Suprapubic skin (tissue), 4 donors: Measurements from ENCODE around the gene ARHGEF1. TPM values are rescaled to one million over a fixed set of nuclear protein-coding genes. Genes with fewer than 3 reads are reported as not detected.
A peak's percentile ranks its signal among the peaks of the same experiment; 100 is the strongest.

Experiments used
- DNase-seq, 2 donors: peaks; one replicate each; pipeline ENCODE4 v3.0.0-alpha.2; 2019; ENCODE audit warnings: low spot score in 2 of 2
- H3K27ac ChIP-seq: fragments of 200-600 bp; sonication (generic); one replicate; pipeline ENCODE4 v1.5.1; 2019
- H3K27me3 ChIP-seq: fragments of 200-600 bp; sonication (generic); one replicate; pipeline ENCODE4 v1.5.1; 2019
- H3K36me3 ChIP-seq: fragments of 200-600 bp; sonication (generic); one replicate; pipeline ENCODE4 v1.5.1; 2019
- H3K4me1 ChIP-seq: fragments of 200-600 bp; sonication (generic); one replicate; pipeline ENCODE4 v1.5.1; 2019
- H3K4me3 ChIP-seq: fragments of 200-600 bp; sonication (generic); one replicate; pipeline ENCODE4 v1.5.1; 2019; ENCODE audit warnings: mild to moderate bottlenecking
- H3K9me3 ChIP-seq: fragments of 200-600 bp; sonication (generic); one replicate; pipeline ENCODE4 v1.5.1; 2019
- EP300 ChIP-seq: sonication (generic); formaldehyde crosslinking; IDR thresholded peaks from one replicate; pipeline ENCODE4 v1.6.1; 2017; ENCODE audit warnings: antibody characterized with exemption
- POLR2A ChIP-seq, 2 donors: fragments of 450-650 bp; IDR thresholded peaks; one replicate each; pipeline ENCODE4 v1.6.1; 2017; ENCODE audit warnings: antibody characterized with exemption in 2 of 2, mild to moderate bottlenecking in 2 of 2, moderate library complexity in 2 of 2
- POLR2AphosphoS5 ChIP-seq, 3 donors: sonication (generic); formaldehyde crosslinking; IDR thresholded peaks; one replicate each; pipeline ENCODE4 v1.6.1; 2017; ENCODE audit warnings: antibody characterized with exemption in 3 of 3
- WGBS: methylation state at CpG from one replicate; pipeline ENCODE4 v1.1.5; 2018; 5-methylcytosine and 5-hydroxymethylcytosine counted together
- total RNA-seq, 4 donors: library from RNA; depleted of rRNA; stranded (reverse); fragments of >200 nt; gene quantifications; one replicate each; pipeline ENCODE4 v1.1.0, GENCODE V29; 2016
- TF ChIP-seq, protein P1 (sequence below), 2 donors: fragments of 200-600 bp in 1 of 2; fragments of 450-650 bp in 1 of 2; sonication (generic) in 1 of 2; IDR thresholded peaks; one replicate each; pipeline ENCODE4 v1.5.1; 2016 to 2019; ENCODE audit warnings: antibody characterized with exemption in 2 of 2, mild to moderate bottlenecking in 1 of 2, moderate library complexity in 1 of 2

Gene ARHGEF1
- total RNA-seq, 4 donors from 2014 or later = 61.0 to 173 (median 72.1) TPM

DNA sequence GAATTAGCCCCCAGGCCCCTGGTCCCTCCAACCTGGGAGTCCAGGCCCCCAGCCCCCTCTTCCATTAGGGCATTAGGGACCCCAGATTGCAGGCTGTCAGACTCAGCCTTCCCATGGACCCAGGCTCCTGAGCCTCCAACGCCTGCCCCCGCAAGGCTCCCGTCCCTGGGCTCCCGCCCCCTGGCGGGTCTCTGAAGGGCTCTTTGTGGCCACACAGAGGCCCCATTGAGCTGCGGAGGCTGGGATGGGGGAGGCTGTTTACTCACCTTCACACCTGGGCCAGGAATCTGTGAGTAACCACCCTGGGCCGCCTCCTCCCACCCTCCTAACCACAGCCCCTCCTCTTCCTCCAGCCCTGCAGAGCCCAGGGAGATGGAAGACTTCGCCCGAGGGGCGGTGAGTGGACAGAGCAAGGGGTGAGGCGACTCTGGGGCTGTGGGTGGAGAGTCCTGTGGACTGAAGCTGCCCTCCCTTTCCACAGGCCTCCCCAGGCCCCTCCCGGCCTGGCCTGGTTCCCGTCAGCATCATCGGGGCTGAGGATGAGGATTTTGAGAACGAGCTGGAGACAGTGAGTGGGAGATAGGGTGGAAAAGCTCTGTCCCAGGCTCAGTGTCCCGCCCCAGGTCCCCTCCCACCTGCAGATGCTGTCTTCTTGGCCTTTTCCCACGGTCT lies 4.9 kb downstream of the ARHGEF1 start:
- Histone ChIP-seq H3K4me3 (peak overlapping the region; percentile 10), H3K9me3 (no peaks in the 10 kb centered on the region), H3K27me3 (no peaks in the 10 kb centered on the region), H3K4me1 (peaks cover 35% of the 10 kb centered on the region), H3K36me3 (peaks cover 44% of the 10 kb centered on the region), H3K27ac (peak overlapping the region; percentile 63)
- no peak for DNase-seq
- 43% methylated on average over 17 of the region's 17 CpGs for WGBS
- TF ChIP-seq, protein P1, sequence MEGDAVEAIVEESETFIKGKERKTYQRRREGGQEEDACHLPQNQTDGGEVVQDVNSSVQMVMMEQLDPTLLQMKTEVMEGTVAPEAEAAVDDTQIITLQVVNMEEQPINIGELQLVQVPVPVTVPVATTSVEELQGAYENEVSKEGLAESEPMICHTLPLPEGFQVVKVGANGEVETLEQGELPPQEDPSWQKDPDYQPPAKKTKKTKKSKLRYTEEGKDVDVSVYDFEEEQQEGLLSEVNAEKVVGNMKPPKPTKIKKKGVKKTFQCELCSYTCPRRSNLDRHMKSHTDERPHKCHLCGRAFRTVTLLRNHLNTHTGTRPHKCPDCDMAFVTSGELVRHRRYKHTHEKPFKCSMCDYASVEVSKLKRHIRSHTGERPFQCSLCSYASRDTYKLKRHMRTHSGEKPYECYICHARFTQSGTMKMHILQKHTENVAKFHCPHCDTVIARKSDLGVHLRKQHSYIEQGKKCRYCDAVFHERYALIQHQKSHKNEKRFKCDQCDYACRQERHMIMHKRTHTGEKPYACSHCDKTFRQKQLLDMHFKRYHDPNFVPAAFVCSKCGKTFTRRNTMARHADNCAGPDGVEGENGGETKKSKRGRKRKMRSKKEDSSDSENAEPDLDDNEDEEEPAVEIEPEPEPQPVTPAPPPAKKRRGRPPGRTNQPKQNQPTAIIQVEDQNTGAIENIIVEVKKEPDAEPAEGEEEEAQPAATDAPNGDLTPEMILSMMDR (IDR thresholded peaks at IDR 0.05) = no peak

DNA sequence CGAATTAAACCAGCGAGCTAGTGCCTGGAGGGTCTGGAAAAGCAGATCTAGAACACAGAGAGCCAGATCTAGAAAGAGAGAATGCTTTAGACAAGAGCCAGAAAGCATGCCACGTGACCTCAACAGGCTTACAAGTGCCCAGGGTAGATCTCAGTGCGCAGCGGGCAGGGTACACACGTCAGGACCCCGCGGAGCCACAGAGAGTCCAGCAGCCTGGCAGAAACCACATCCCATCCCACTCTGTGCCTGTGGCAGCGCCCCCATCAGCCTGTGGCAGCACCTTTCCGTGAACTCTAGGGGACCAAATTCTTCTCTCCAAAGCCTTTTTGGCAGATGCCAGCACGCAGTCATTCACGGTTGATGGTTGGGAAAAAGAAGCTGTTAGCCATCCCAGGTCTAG lies 5.9 kb downstream of the ARHGEF1 start:
- Histone ChIP-seq H3K27me3 (no peaks in the 10 kb centered on the region), H3K36me3 (peaks cover 48% of the 10 kb centered on the region), H3K9me3 (no peaks in the 10 kb centered on the region), H3K27ac (no peak overlapping the region), H3K4me3 (no peak overlapping the region), H3K4me1 (peaks cover 34% of the 10 kb centered on the region)
- TF ChIP-seq, protein P1 (IDR thresholded peaks at IDR 0.05) = no peak
- TF ChIP-seq POLR2A (IDR thresholded peaks at IDR 0.05) = no peak
- TF ChIP-seq EP300 = no peak
- no peak for TF ChIP-seq POLR2AphosphoS5 (IDR thresholded peaks at IDR 0.05)
- WGBS = 80% methylated on average over 7 of the region's 12 CpGs
- no peak for DNase-seq

DNA sequence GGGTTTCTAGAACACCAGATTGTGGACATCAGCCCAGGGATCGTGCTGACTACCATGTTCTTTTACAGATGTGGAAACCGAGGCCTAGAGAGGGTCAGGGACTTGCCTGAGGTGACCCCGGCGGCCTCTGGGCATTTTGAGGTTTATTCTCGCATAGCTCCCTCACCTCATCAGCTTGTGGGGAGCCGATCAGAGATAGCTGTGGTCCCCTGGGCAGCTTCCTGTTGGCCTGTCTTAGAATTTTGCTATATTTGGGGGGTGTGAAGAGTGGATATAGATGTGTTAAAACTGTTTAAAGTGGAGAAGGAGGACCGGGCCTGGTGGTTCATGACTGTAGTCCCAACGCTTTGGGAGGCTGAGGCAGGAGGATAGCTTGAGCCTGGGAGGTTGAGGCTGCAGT lies 6.9 kb downstream of the ARHGEF1 start:
- Histone ChIP-seq H3K36me3 (peaks cover 58% of the 10 kb centered on the region), H3K27ac (no peak overlapping the region), H3K9me3 (no peaks in the 10 kb centered on the region), H3K4me3 (no peak overlapping the region), H3K27me3 (no peaks in the 10 kb centered on the region), H3K4me1 (peaks cover 28% of the 10 kb centered on the region)
- no peak for TF ChIP-seq POLR2A (IDR thresholded peaks at IDR 0.05)
- TF ChIP-seq EP300 = no peak
- TF ChIP-seq, protein P1 (IDR thresholded peaks at IDR 0.05) = no peak
- TF ChIP-seq POLR2AphosphoS5 (IDR thresholded peaks at IDR 0.05) = no peak
- 97% methylated on average over 8 of the region's 8 CpGs for WGBS
- DNase-seq = no peak

DNA sequence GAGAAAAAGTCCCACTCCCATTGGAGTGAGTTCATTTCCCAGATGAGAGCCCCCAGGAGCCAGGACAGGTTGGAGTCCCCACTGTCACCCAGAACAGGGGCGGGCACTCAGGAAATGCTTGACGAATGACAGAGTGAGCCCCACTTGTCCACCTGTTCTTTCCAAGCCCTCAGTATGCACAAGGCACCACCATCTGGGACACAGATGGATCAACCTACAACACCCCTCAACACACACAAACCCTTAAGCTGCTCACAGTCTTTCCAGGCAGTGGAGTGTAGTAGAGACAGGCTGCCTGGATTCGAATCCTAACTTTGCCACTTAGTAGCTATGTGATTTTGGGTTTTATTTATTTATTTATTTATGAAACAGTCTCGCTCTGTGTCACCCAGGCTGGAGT lies 8.0 kb downstream of the ARHGEF1 start:
- 96% methylated on average over 4 of the region's 4 CpGs for WGBS
- no peak overlapping the region for H3K27ac ChIP-seq
- no peaks in the 10 kb centered on the region for H3K27me3 ChIP-seq
- H3K4me1 ChIP-seq = peaks cover 19% of the 10 kb centered on the region
- H3K36me3 ChIP-seq = peaks cover 68% of the 10 kb centered on the region
- H3K4me3 ChIP-seq = no peak overlapping the region
- no peak for DNase-seq
- no peaks in the 10 kb centered on the region for H3K9me3 ChIP-seq
- TF ChIP-seq EP300 (no peak), POLR2A (IDR thresholded peaks at IDR 0.05) (no peak), POLR2AphosphoS5 (IDR thresholded peaks at IDR 0.05) (no peak)
- TF ChIP-seq, protein P1 (IDR thresholded peaks at IDR 0.05) = no peak

DNA sequence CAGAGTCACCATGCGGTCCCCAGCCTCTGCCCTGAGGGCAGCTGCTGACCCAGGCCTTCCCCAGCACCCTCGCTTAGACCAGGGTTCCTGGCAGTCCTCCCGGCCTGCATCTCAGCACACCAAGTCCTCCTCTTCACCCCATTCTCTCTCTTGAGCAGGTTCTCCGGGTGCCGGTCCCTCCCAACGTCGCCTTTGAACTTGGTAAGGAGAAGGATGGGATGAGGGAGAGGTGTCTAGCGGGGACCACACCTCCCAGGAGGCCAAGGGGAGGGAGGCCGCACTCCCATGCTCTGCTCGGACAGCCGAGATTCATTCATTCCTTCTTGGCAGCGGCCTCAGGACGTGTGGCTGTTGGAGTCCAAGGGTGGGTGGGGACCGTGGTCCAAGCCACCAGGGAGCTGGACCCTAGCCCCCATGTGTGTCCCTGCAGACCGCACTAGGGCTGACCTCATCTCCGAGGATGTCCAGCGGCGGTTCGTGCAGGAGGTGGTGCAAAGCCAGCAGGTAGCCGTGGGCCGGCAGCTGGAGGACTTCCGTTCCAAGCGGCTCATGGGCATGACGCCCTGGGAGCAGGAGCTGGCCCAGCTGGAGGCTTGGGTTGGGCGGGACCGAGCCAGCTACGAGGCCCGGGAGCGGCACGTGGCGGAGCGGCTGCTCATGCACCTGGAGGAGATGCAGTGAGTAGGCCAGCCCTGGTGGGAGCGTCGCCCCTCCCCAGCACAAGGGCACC lies 9.4 kb downstream of the ARHGEF1 start:
- peaks cover 82% of the 10 kb centered on the region for H3K36me3 ChIP-seq
- no peaks in the 10 kb centered on the region for H3K9me3 ChIP-seq
- no peaks in the 10 kb centered on the region for H3K27me3 ChIP-seq
- 86% methylated on average over 11 of the region's 34 CpGs for WGBS
- TF ChIP-seq POLR2A (IDR thresholded peaks at IDR 0.05) (no peak), EP300 (no peak), POLR2AphosphoS5 (IDR thresholded peaks at IDR 0.05) (no peak)
- TF ChIP-seq, protein P1 (IDR thresholded peaks at IDR 0.05) = no peak
- no peak overlapping the region for H3K27ac ChIP-seq
- H3K4me1 ChIP-seq = peaks cover 5% of the 10 kb centered on the region
- H3K4me3 ChIP-seq = no peak overlapping the region
- no peak for DNase-seq
